K562 (cell line): ENCODE results near the gene YY1AP1. TPM values are rescaled to one million over a fixed set of nuclear protein-coding genes. Genes with fewer than 3 reads are reported as not detected.
A peak's percentile ranks its signal among the peaks of the same experiment; 100 is the strongest.

Experiments
- AFF4 ChIP-seq: sonication (generic); formaldehyde crosslinking; IDR thresholded peaks from 2 replicates; pipeline ENCODE4 v1.8.0; 2023; ENCODE audit warnings: mild to moderate bottlenecking, missing genetic modification reagents
- CBFA2T3 ChIP-seq: fragments of 450-650 bp; IDR thresholded peaks from 2 replicates; pipeline ENCODE4 v1.6.1; 2017
- CBX3 ChIP-seq, 2 experiments: IDR thresholded peaks; 1 replicate in 1 of 2; 2 replicates in 1 of 2; pipeline ENCODE4 v1.6.1; 2012; ENCODE audit warnings: inconsistent platforms in 2 of 2, low read length in 2 of 2, borderline replicate concordance in 1 of 2, control low read depth in 1 of 2
- CHAMP1 ChIP-seq: fragments of 450-650 bp; IDR thresholded peaks from 2 replicates; pipeline ENCODE4 v1.6.1; 2016; ENCODE audit warnings: mild to moderate bottlenecking
- DMBX1 ChIP-seq: fragments of 250-450 bp; sonication (Bioruptor Pico); IDR thresholded peaks from 2 replicates; pipeline ENCODE4 v1.8.0; 2022; ENCODE audit warnings: inconsistent platforms, mild to moderate bottlenecking, moderate library complexity, borderline replicate concordance
- HDAC8 ChIP-seq: fragments of 450-650 bp; IDR thresholded peaks from 2 replicates; pipeline ENCODE4 v1.6.1; 2016; ENCODE audit warnings: mild to moderate bottlenecking, missing genetic modification characterization, moderate library complexity, missing compliant biosample characterization
- HMG20A ChIP-seq: fragments of 450-650 bp; formaldehyde crosslinking; conservative IDR thresholded peaks from 2 replicates; pipeline ENCODE4 v1.4.0; 2020; ENCODE audit warnings: mild to moderate bottlenecking, mixed read lengths
- KLF16 ChIP-seq: IDR thresholded peaks from 2 replicates; pipeline ENCODE4 v1.6.1; 2016; ENCODE audit warnings: antibody characterized with exemption
- MNT ChIP-seq, 2 experiments: fragments of 450-650 bp; conservative IDR thresholded peaks; 2 replicates each; pipeline ENCODE4 v1.6.1; 2017; ENCODE audit warnings: mild to moderate bottlenecking in 2 of 2, moderate library complexity in 2 of 2
- NEUROD1 ChIP-seq: fragments of 150-350 bp; IDR thresholded peaks from 2 replicates; pipeline ENCODE4 v1.6.1; 2014; ENCODE audit warnings: borderline replicate concordance, low read length, low read depth; ENCODE audit not compliant: partially characterized antibody
- NR0B1 ChIP-seq: fragments of 450-650 bp; IDR thresholded peaks from one replicate; pipeline ENCODE4 v1.6.1; 2018; ENCODE audit warnings: mild to moderate bottlenecking, moderate library complexity; ENCODE audit not compliant: partially characterized antibody
- ZNF592 ChIP-seq: fragments of 450-650 bp; IDR thresholded peaks from 2 replicates; pipeline ENCODE4 v1.6.1; 2017; ENCODE audit warnings: antibody characterized with exemption, mild to moderate bottlenecking
- ZNF785 ChIP-seq: fragments of 250-450 bp; sonication (Bioruptor Pico); IDR thresholded peaks from 2 replicates; pipeline ENCODE4 v1.4.0; 2020; ENCODE audit warnings: mild to moderate bottlenecking
- ZZZ3 ChIP-seq: fragments of 450-650 bp; IDR thresholded peaks from 2 replicates; pipeline ENCODE4 v1.6.1; 2016; ENCODE audit warnings: antibody characterized with exemption, mild to moderate bottlenecking, moderate library complexity
- polyA plus RNA-seq, 8 experiments: library from polyadenylated mRNA; depleted of rRNA in 4 of 8; stranded (reverse) in 5 of 8; unstranded in 3 of 8; fragments of >200 nt; fragmentation: Nextera tagmentation in 2 of 8; fragmentation: Illumina TruSeq in 1 of 8; extraction: Ambion mirVana in 2 of 8; extraction: Trizol in 1 of 8; gene quantifications; 2 replicates each; pipeline versions ENCODE4 v1.2.1 to v1.2.3, GENCODE V29; 2011 to 2014; ENCODE audit warnings: inconsistent platforms in 1 of 8, missing spikeins in 1 of 8
- total RNA-seq, 7 experiments: library from RNA; depleted of rRNA in 6 of 7; stranded (reverse); fragments of >200 nt in 6 of 7; fragmentation: Illumina TruSeq in 2 of 7; extraction: Trizol in 2 of 7; gene quantifications; 2 replicates each; pipeline versions ENCODE4 v1.2.1 to v1.2.3, GENCODE V29; 2011 to 2021; ENCODE audit warnings: low replicate concordance in 1 of 7

Gene YY1AP1
- total and polyA plus RNA-seq, 9 of the 15 experiments (the other 6 are each of a cell fraction or from before 2014, with no cell fraction given) = 18.4 to 90.7 (median 42.9) TPM

- TF ChIP-seq ZZZ3 (no peak), KLF16 (peak; percentile 76), HDAC8 (tag) (no peak), ZNF785 (CRISPR knock-in tag) (no peak), CBFA2T3 (peak; percentile 93), CHAMP1 (peak; percentile 59; the same call in 1 of the 2 replicates), MNT (conservative IDR thresholded peaks at IDR 0.05) (peak; percentile 54 to 65; a peak in 3 of 4 replicates), AFF4 (CRISPR knock-in tag) (no peak), ZNF592 (0 out of 2 replicates have a peak, but pooled peaks have one; percentile 18), CBX3 (IDR thresholded peaks at IDR 0.05; ENCODE audit: borderline replicate concordance in 1 of 2, low read length in 2 of 2) (peak in 1 of 2 experiments; percentile 100; a peak in 2 of 3 replicates), HMG20A (no peak), NR0B1 (no peak), NEUROD1 (no peak), DMBX1 (no peak)
Measured at GRCh38 chr1:155691992-155692528, 3.5 kb upstream of the YY1AP1 start (continued).
